ENCODE results near the gene STAT3. TPM values are rescaled to one million over a fixed set of nuclear protein-coding genes. Genes with fewer than 3 reads are reported as not detected.

STAT3 gene
- total and polyA plus RNA-seq, 2 of the 13 experiments (the other 11 are each of a cell fraction or from before 2014, with no cell fraction given), result 61.8 to 62.4 TPM

- TF ChIP-seq ZNF710 (CRISPR knock-in tag; IDR thresholded peaks at IDR 0.05; ENCODE audit: borderline replicate concordance) (peak; percentile 75; the same call in 1 of the 2 replicates), SMAD9 (CRISPR knock-in tag; IDR thresholded peaks at IDR 0.05) (no peak), POLR2AphosphoS5 (IDR thresholded peaks at IDR 0.05; ENCODE audit: low read depth, low read length) (peak; percentile 63; the same call in 1 of the 2 replicates), IRF2 (CRISPR knock-in tag; IDR thresholded peaks at IDR 0.05) (peak; percentile 44; the same call in 1 of the 2 replicates), ZNF788 (CRISPR knock-in tag; IDR thresholded peaks at IDR 0.05; ENCODE audit: borderline replicate concordance) (peak; percentile 97), ZNF589 (CRISPR knock-in tag; conservative IDR thresholded peaks at IDR 0.05) (no peak), RNF2 (conservative IDR thresholded peaks at IDR 0.05; ENCODE audit: low read depth) (no peak), ZNF142 (CRISPR knock-in tag; IDR thresholded peaks at IDR 0.05) (0 out of 2 replicates have a peak, but pooled peaks have one; percentile 17), MYPOP (CRISPR knock-in tag; IDR thresholded peaks at IDR 0.05) (peak; percentile 37; the same call in 1 of the 2 replicates), ZNF124 (CRISPR knock-in tag; IDR thresholded peaks at IDR 0.05) (peak; percentile 96), ZNF616 (CRISPR knock-in tag; IDR thresholded peaks at IDR 0.05; ENCODE audit: low read depth) (peak; percentile 64; the same call in 1 of the 2 replicates), SKIL (CRISPR knock-in tag; IDR thresholded peaks at IDR 0.05; ENCODE audit: borderline replicate concordance) (no peak)
These were observed 75.7 kb downstream of the STAT3 start (continued) for GRCh38 chr17:42312285-42313130.
